HuH-7.5 (cell line): ENCODE data around the gene KCNC1.

Experiments
- DNase-seq: peaks from one replicate; pipeline ENCODE4 v3.0.0; 2011; ENCODE audit warnings: low spot score

KCNC1 gene

DNA sequence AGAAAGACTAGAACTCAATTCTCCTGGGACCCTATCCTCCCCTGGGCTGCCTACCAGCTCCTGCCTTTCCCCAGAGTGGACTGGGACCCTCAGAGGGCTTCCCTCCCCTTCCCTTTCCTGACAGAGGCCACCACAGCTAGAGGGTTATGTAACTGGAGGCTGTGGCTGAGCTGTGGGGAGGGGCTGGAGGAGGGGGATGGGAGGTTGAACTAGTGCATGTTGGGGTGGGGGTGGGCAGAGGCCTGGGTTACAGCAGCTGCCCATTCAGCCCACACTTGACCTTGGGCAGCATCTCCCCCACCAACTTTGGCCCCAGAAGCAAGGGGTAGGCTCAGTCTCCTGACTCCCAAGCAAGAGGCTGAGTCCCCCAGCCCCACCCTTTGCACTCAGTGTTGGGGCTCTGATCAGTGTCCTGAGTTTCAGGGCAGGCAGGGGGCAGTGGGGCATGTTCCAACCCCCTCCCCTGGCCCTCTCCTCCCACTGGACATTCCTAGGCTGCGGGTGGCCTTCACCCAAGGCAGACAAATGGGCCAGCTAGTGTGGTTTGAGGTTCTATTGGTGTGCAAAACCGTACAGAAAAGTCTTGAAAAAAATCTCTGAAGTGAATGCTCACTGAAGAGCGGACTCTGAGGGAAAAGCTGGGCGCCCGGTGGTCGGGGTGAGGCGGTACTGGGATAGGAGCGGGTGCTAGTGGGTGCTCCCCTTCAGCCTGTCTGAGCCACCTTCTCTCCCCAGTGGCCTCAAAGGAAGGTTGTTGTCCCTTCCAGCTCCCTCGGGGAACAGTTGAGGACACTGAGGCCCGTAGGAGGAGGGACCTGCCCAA lies 3.8 kb downstream of the KCNC1 start:
- no peak for DNase-seq

DNA sequence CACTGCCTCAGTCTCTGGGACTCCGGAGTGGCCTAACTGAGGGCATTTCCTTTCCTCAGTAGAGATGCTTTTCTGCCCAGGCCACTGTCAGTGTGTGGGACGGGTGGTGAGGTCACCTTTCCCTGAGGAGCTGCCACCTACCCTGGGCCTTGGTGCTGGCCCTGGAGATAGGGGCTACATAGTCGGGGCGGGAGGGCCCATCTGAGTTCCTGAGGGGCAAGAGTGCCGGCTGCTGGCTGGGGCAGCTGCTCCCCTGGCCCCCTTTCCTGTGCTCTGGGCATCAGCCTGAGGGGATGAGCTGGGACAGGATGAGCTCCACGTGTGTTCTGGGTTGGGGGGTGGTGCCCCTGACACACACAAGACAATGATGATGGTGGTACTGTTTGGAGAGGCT lies 5.4 kb downstream of the KCNC1 start:
- DNase-seq: no peak

DNA sequence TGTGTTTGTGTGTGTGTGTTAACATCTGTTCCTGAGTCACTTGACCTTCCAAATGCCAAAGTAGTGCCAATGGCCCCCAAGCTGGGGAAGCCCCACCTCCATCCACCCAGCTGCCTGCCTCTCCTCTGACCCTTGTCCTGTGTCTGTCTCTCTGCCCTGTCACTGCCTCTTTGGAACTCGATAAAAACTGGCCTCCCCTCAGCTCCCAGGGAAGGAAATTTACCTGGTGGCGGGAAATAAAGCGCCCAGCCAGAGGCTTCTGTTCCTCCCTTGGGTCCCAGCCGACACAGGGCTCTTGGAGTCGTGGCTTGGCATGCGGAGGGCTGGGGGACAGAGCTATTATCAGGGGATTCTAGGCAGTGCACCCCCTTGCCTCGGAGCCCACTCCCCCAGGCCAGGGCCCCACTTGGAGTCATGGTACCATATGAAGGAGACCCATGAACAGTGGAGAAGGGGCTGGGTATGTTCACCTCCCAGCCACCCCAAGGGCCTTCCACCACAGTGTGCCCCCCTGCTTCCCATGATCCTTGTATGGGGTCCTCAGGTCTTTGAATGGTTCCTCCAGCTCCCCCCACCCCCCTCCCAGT lies 6.2 kb downstream of the KCNC1 start:
- no peak for DNase-seq

DNA sequence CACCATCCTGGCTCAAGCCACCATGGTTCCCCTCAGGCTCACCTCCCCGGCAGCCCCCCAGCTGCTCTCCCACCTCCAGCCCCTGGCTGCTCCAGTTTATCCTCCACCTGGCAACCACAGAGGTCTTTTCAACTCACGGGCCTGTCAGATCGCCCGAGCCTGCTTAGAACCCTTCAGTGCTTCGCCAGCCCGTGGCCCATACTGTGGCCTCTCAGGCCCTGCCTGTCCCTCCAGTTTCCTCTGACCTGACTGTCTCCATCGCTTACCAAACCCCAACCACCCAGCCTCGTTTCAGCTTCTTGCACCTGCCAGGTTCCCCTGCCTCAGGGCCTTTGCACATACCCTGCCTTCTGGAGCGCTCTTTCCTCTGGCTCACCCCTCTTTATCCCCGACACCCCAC lies 6.9 kb downstream of the KCNC1 start:
- DNase-seq: no peak

DNA sequence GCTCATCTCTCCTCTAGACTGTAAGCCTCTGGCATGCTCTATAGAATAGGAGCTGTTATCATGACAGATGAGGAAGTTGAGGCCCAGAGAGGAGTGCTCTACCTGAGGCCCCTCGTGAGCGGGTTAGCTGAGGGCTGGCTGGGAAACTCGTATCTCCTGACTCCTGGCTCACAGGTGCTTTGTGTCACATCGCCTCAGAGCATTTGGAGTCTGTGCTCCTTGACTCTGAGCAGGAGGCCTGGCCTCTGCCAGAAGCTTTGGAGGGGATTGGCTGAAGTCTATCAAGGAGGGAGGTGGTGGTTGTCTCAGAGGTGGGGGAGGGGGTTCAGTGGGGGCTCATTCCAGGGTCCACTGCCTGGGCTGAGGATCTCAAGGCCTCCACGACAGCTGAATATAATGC lies 7.4 kb downstream of the KCNC1 start:
- DNase-seq: no peak

DNA sequence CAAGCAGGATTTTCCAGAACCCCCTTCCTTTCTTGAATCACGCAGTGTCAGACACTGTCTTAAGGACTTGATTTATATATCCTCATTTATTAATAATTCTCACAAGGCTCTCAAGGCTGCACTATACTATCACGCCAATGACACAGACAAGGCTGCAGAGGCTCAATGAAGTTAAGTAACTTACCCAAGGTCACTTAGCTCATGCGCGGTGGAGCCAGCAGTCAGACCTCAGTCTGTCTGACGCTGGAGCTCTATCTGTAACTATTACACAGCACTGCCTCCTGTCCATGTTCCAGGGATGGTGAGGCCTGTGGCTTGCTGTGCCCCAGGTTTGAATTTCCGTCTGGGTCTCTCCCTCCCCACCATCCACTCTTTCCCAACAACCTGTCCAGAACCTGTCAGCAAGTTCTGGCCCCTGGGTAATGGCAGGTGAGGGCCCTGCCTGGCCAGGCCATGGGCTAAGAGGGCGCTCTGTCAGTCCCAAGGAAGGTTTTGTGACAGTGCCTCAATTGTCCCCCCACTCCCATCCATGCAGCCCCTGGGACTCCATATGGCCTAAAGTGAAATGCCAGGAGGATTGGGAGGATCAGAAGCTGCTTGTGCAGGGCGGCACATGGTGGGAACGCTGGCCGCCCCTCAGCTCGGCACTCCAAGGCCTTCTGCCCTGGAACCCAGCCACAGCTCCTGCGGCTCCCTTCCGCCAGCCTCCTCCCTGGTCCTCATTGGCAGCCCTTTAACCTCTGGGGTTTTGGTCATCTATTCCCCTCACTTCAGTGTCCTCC lies 8.6 kb downstream of the KCNC1 start:
- DNase-seq: no peak

DNA sequence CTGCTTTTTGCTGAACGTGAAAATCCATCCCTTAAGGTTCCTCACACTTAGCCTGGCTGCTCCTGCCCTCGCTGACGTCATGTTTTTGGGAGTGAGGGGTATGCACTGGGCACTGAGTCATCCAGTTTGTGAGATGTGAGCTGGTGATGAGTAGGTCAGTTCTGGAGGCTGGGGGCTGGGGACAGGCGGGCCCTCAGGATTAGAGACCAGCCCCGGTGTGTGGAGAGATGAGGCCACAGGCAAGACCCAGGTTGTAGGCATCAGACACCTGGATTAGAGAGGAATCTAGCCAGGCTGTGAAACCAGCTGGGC lies 9.2 kb downstream of the KCNC1 start:
- DNase-seq: no peak

DNA sequence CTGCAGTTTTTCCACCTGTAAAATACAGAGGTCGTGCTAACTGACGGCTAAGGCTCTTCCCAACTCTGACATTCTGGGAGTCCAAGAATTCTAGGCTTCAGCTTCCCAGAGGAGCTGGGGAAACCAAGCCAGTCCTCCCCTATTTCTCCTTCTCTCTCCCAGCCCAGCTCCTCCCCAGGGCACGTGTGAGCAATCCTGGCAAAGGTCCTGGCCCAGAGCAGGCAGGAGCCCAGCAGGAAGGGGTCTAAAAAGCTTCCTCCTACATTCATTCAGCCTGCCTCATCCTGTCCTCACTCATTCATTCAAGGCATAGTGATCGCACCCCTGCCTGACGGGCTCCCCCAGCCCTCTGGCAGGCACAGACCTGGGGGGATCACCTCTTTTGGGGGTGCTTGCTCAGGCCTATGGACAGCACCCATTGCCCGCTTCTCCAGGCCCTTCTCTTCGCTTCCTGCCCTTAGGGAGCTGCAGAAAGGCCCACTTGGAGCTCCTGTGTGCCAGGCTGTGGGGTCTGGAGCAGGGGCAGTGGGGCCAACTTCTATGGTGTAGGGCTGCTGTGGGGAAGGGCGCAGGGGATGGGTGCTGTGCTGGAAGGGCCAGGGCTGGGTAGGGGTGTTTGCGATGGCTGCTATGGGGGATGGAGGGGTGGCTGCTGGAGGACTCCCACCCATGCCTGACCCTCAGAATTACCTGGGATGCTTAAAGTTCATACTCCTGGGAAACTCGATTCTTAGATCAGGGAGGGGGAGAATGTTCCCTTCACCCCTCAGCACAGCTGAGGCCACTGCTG lies 9.8 kb downstream of the KCNC1 start:
- DNase-seq: no peak

DNA sequence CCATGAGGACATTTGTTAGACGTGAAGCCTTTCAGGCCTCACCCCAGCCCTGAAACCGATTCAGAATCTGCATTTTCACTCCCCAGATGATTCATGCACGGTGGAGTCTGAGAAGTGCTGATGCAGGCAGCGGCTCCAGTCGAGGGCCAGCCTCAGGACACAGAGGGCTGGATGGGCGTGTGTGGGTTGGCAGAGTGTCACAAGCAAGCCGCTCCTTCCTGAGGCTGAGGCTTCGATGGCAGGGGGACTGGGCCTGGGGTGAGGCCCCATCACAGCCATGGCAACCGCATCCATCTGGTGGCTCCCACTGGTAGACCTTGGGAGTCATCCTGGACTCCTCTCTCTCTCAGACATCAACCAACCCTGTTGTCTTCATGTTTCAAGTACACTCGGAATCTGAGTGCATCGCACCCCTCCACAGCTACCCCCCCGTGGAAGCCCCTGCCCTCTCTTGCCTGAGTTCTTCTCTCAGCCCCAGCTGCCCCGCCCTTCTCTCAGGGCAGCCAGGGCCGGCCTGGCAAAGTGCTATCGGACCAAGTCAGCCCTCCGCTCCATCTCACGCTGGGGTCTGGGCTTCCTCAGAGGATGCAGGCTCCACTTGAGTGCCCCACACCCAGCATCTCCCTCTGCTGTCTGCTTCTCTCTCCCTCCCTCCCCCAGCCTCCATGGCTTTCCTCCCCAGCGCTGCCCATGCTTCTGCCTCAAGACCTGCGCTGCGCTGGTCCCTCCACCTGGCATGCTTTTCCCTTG lies 10.6 kb downstream of the KCNC1 start:
- no peak for DNase-seq

DNA sequence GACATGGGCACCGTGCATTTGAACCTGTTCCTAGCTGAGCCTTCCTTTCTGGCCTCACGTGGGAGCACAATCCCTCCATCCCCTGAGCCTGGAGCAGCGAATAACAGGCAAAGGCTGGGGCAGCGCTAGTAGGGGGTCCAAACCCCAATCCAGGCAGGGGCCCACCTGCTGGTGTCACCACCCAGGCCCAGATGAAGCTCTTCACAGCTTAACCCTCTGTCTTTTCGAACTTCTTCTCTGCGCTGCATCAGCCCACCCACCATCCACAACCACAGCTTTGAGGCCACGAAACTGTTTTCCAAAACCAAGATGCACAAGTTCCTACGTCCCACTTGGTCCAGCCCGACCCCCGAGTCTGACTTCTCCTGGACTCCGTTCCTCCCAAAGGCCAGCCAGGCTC lies 11.5 kb downstream of the KCNC1 start:
- DNase-seq: no peak

DNA sequence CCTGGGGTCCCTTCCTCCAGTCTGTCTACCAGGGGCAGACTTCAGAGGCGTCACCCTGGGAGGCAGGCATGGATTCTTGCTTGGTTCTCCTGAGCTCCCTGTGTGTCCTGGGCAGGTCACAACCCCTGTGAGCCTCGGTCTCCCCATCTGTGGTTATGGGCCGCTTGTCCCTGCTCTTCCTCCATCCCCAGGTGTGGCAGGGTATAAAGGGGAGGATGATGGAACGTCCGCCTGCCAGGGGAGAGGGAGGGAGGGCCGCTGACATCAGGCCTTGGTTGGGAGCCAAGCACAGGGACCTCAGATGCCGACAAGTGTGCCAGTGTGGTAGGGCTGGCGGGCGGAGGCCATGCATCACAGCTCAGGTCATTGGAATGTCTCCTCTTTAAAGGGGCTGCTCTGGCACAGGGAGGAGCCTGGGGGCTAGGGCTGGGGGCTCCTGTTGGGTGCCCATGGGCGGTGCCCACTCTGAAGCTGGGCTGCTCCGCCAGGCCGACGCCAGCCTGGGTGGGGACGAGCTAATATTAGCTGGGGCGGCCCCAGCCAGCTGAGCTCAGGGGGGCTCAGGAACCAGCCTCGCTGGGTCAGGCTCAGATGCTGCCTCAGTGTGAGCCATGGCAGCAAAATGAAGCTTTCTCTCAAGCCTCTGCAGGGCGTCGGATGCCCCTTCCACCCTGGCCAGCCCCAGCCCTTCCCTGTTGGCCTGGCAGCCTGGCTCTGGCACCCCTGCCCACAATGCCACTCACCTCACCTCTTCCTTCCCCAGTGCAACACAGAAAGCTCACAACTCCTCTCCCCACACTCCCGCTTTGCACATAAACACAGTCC lies 12.8 kb downstream of the KCNC1 start:
- no peak for DNase-seq

DNA sequence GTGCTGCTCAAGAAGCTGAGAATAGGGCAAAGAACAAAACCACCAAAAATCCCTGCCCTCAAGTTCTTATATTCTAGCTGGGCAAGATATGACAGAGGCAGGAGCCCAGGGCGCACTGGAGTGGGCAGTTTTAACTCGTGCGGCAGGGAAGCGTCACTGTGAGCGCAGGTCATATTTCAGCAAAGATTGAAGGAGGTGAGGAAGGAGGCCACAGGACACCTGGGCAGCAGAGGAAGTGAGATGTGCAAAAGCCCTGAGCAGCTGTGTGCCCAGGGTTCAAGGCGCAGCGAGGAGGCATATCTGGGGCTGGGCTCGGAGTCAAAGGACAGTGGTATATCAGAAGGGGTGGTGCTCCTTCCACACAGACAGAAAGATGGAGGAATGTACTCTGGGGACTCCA lies 13.5 kb downstream of the KCNC1 start:
- no peak for DNase-seq

DNA sequence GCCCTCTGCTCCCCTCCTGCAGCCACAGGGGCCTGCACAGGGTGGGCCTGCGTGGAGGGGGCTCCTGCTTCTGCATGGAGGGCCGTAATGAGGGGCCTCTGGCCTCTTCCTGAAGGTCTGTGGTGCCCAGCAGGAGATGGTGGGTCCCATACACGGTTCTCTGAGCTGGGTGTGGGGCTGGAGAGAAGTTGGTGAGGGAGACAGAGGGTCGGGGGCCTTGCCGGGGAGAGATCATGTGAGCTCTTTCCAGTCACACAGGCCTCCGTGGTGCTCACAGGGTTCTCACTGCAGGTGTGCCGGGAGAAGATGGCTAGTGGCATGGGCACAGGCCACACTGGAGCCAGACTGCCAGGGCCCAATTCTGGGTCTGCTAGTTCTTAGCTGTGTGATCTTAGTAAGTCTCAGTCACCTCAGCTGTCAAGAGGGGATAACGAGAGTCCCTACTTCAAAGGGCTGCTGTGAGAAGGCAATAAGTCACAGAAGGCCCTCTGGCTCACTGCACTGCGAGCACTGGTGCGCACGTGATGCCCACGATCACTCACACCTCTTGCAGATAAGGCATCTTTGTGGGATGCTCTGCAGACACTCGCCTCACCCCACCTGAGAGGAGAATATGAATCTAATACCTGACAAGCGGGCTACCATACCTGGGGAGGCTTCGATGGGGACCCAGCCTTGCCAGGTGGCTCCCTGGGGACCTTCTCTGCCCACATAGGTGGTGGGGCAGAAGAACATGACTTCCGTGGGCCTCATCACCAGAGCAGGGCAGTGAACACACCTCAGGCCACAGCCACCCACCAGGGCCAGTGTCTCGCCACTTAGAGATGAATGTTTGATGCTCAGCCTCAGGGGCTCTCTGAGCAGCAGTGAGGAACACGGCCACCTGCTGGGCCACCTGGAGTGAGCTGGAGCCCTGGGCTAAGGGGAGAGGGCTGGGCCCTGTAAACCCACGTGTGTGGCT lies 14.5 kb downstream of the KCNC1 start:
- DNase-seq: no peak

DNA sequence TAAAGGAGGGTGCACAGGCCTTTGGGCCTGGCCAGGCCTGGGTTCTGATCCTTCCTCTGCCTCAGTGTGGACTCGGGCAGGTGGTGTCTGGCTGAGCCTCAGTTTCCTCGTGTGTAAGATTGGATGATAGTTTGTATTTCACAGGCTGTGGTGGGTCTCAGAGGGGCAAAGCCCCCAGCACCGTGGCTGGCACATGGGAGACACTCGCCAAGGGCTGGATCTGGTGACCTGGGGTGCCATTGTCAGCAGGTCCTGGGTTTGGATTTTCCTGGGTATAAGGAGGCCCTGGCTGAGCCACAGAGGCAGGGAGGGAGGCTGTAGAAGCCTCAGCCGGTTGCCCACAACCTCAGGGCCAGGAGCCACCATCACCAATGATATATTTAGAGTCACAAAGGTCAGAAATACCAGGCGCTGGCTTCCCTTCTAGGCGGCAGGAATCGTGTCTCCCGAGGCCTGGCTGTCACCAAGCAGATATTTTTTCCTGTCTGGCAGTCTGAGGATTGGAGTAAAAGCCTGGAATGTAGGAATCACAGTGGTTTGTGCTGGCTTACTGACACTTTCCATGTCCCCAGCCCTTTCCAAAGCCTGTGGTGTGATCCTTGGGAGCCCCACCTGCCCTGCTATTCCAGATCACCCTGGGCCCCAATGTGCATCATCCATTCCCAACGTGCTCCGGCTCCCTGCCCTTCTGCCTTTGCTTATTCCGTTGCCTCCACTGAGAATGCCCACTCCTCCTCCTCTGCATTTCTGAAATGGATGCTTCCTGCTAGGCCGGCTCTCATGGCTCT lies 15.6 kb downstream of the KCNC1 start:
- DNase-seq: no peak

DNA sequence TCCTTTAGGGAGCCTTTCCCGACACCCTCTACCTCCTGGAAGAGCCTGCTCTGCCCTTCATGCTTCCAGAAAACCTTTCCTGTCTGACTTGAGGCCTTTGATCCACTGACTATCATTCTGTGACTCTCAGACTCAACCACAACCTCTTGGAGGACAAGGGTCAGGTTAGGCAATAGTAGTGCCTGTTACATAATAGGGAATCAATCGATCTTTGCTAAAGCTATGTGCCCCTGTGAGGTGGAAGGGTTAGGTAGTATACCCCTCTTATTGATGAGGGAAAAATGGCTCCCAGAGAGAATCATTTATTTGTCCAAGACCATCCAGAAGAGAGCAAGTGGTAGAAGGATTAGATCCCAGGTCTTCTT lies 16.2 kb downstream of the KCNC1 start:
- DNase-seq: no peak

DNA sequence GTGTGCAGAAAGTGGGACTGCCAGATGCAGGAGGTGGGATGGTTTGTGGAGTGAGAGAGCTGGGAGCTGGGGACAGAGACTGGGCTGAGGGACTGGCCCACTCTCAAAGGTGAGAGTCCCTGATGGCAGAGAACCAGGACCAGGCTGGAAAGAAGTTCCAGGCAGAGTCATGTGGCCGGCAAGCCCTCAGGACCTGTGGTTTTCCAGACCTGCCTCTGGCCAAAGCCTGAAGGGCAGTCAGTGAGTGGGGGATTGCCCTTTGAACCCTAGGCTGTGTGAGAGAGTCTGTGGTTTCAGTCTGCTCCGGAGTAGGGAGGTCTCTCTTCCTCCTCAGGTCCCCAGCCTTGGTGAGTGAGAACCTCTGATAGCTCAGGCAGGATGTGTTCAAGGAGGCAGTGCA lies 17.0 kb downstream of the KCNC1 start:
- no peak for DNase-seq

DNA sequence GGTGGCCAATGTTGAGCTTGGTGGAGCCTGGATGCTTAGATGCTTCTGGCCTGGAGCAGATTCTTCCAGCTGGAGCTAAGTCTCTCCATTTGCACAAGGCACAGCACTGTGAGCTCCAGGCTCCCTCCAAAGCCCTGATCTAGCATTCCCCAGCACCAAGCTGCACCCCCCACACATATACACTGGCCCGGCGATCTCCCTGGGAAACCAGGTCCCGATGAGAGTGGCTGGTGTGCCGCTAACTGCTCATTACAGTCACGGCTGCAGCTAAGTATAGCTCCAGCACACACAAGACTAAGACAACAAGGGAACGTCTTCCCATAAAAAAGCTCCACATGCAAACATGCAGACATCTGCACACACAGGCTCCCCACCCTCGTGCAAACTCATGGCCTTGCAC lies 17.6 kb downstream of the KCNC1 start:
- no peak for DNase-seq

DNA sequence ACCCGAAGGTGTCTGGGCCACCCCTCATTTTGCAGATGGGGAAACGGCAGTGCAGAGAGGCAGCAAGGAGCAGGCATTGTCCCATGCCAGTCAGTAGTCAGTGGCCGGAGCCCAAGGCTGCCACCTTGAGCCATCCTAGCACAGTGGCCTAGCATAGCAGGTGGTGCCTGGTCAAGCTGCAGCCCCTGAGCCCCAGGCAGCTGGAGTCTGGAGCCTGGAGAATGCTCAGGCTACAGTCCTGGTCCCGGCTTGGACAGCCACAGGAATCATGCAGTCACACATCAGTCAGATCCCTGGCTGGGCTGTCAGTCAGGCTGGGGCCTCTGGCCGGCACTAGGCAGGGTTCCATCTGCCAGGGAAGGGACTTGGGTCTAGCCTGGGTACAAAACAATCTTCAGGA lies 18.6 kb downstream of the KCNC1 start:
- no peak for DNase-seq

DNA sequence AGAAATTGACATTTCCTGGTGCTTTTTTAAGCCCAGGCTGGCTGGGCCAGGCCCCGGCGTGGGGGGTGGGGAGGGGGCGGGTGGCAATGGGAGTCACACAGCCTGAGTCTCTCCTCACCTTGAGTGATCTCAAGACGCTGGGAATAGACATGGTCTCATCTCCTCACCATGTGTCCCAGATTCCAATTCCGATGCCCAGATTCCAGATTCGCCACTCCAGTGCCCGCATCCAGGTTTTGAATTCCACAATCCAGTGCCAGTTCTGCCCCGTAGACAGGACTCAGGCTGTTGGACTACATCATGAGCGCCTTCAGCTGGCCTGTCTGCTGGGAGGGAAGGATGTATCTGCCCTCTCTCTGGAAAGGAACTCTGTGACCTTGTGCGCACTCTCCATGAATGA lies 19.1 kb downstream of the KCNC1 start:
- no peak for DNase-seq
